GM18519 (cell line): ENCODE measurements around the gene PCDHGC5.

Source experiments
- ATAC-seq: cut with Tn5 transposase; IDR thresholded peaks from one replicate; pipeline ENCODE4 v1.9.1; 2021; ENCODE audit warnings: mild to moderate bottlenecking, moderate library complexity; ENCODE audit not compliant: unreplicated experiment, low FRiP score

Gene PCDHGC5

DNA sequence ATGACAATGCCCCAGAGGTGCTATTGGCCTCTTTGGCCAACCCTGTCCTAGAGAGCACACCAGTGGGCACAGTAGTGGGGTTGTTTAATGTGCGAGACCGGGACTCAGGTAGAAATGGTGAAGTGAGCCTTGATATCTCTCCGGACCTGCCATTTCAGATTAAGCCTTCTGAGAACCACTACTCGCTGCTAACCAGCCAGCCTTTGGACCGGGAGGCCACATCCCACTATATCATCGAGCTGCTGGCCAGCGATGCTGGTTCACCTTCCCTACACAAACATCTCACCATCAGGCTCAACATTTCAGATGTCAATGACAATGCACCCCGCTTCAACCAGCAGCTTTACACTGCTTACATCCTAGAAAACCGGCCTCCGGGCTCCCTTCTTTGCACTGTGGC is 1.4 kb downstream of the PCDHGC5 start:
- no peak for ATAC-seq

- no peak for ATAC-seq
These were observed 1.9 kb downstream of the PCDHGC5 start for GRCh38 chr5:141490771-141491170.

GRCh38 chr5:141491323-141492167 is 2.7 kb downstream of the PCDHGC5 start:
- ATAC-seq = peak; percentile 3

DNA sequence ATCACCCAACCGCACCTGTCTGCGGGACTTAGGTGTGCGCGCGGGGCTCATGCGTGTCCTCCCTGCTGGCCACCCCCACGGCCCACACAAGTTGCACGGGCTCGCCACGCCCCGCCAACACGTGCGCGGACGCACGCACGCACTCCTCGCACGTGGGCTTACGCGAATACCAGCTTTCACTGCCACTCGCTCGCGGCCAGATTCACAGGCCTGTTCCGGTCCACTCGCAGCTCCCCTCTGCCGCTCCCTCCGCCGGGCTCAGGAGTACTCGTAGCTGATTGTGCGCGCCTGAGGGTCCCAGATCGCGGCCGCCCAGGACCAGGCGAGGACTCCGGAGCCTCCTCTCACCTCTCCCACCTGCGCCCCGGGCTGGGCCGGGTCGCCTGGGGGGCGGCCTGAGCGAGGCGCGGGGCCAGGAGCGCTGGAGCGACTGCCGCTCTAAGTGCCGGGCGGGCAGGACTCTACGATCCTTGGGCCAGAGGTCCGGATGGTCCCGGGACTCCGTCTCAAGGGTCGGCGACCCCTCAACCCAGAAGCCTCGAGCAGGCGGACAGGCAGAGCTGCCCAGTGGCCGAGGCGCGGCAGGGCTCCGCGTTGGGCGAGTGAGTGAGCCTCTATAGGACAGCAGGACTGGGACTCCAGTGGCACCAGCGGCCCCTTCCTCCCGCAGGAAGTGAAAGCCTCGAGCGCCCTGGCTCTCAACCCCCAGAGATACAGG is 3.4 kb downstream of the PCDHGC5 start:
- ATAC-seq = peak; percentile 35

DNA sequence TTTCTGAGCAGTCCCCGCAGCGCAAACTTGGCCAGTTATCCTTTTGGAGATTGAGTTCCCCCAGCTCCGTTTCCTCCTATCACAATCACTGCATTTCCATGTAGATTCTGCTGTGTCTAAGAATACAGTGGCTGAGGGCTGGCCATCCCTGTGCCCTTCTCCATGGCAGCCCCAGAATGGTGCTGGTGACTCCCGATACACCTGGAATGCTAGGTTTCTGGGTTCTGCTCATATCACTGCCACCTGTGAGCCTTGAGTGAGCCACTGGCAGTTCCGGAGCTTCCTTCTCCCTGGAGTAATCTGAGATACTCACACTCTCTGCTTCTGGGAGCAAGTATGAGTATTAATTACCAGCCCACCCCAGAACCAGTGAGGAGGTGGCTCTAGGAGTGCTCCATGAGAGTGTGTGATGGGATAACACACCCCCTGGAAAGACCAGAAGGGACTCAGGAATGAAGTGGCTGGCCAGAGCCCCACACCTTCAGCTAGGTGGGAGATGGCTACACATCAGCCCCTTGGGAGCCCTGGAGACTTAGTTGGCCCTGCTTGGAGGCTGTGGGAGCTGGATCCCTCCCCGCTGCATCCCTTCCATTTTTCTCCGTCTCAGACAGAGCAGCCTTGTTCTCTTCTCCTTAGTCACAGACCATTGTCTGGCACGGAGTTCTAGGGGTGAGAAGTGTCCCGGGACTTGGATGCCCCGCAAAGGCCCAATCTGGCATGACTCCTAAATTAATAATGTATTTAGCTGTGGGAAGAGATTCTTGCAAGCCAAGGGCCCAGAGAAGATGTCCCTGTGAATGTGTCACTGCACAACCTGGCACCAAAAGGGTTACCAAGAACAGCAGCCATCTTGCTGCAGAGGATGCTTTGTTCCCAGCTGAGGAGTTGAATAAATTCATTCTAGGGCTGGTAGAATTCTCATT is 4.9 kb downstream of the PCDHGC5 start:
- no peak for ATAC-seq

DNA sequence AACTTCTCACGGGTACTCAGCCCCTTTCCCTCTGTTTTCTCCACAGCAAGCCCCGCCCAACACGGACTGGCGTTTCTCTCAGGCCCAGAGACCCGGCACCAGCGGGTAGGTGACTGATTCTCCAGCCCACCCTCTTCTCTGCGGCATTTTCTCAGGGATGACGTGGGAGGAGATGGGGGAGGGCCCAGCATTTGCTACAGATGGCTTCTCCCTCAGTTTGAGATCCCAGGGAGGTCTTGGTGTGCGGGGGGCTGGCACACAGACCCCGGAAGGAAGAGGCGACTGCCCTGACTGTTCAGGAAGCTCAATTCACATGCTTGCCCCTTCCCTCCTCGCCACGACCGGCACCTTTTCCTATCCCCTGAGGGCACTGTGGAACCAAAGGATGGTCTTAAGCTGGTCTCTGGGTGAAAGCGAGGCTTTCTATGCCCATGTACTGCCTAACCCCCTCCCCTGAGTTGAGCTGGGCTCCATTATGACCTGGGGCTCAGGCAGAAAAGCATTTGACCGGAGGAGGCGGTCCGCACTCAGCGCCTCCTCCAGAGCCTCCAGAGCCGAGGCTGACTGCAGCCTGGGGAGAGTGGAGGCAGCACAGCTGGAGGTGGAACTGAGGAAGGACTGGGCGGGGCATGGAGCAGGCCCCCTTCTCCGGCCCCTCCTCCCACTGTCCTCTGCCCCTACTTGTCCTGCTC is 6.0 kb downstream of the PCDHGC5 start:
- ATAC-seq = no peak

DNA sequence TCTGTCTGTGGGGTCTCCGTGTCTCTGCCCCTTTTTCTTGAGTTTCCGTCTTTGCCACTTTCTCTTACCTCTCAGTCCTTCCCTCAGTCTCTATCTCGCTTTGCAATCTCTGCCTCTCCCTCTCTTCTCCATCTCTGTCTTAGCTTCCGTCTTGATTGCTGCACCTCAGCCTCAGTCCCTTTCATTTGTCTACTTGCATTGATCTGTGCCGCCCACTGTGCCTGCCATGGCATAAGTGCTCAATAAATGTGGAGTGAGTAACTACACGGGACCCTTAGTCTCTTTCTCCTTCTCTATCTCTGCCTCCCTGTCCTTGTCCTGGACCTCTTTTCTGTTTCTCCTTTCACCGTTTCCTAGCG is 6.6 kb downstream of the PCDHGC5 start:
- no peak for ATAC-seq

GRCh38 chr5:141496038-141496437 is 7.2 kb downstream of the PCDHGC5 start:
- ATAC-seq = no peak

DNA sequence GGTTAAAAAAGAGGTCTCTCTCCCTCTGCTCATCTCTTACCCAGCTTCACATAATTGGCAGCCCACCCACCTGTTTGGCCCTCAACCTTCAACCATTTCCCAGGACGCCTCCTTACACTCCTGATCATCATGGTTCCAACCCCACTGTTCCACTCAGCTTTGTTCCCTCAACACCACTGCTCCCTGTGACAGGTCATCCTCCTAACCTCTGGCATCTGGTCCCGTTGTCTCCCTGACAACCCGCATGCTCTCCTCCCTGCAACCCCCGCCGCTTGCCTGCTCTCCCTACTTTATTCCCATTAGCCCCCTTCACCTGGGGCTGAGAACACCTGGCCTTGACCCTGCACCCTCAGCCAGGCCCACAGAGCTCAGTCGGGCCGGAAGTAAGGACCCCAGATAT is 12.9 kb downstream of the PCDHGC5 start:
- no peak for ATAC-seq

DNA sequence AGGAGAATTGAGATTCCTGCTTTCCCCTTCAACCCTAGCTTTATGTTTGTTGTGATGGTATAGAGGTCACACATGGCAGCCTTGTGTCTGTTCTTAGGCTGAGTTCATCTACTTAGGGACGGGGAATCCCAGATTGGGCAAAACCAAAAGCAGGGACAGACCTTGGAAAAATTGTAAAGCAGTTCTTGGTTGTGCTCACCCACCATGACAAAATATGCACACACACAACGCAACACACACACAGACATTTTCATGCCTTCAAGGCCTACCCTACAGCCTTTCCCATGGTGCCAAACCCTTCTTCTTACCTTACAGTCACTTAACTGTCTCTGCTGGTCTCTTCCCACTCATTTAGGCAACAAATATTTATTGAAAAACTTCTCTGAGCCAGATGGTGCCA is 14.8 kb downstream of the PCDHGC5 start:
- ATAC-seq = no peak

- ATAC-seq = no peak
These were observed 15.3 kb downstream of the PCDHGC5 start for GRCh38 chr5:141504216-141504615.

DNA sequence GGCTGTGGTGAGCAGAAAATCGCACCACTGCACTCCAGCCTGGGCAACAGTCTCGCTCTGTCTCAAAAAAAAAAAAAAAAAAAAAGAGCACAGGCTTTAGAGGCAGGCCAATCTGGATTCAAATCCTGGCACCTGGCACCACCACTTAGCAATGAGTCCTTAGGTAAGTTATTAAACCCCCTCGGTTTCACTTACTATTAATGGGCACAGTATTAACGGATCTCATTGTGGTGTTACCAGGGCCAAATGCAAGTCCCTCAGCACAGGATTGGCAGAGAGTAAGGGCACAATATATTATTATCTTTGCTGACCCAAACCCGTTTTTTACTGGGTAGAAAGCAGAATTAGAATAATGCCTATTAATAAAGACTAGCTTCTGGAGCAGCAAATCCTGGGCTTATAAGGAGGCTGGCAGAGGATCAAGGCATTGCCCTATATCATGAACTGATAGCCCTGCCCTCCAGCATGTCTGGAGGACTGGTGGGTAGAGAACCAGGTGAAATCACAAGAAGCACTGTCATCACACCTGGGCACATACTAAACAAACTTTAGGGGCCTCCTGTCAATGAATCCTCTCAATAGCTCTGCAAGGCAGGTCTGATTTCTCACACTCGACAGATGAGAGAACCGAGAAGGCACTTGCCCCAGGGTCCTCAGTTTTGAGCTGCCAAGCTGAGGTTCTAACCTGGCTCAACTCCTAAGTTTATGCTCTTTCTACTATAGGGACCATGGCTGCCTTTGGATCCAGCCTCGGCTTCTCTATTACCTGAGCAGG is 17.7 kb downstream of the PCDHGC5 start:
- ATAC-seq = no peak

- ATAC-seq = peak; percentile 23
These were observed 18.7 kb downstream of the PCDHGC5 start for GRCh38 chr5:141507387-141508091.

- ATAC-seq = no peak
These were observed 19.5 kb downstream of the PCDHGC5 start for GRCh38 chr5:141508440-141508797.

- ATAC-seq = no peak
These were observed 20.1 kb downstream of the PCDHGC5 start for GRCh38 chr5:141508798-141509611.

DNA sequence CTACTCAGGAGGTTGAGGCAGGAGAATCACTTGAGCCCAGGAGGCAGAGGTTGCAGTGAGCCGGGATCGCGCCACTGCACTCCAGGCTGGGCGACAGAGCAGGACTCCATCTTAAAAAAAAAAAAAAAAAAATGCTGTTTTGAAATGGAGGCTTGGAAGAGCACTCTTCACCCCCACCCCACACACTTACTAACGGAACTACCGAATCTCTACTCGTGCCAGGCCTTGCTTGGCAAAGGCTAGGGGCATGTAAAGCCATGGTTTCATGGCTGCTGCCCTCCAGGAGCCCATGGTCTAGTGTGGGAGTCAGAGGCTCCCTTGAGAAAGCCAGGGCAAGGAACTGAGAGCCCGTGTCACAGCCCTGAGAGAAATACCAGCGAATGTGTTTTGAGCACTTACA is 21.3 kb downstream of the PCDHGC5 start:
- ATAC-seq = no peak

GRCh38 chr5:141510850-141511601 is 22.1 kb downstream of the PCDHGC5 start:
- peak; percentile 25 for ATAC-seq
